IPS-NIHi11 (cell line): Measurements from ENCODE around the gene RBBP8NL.

ENCODE experiments used
- DNase-seq: peaks from one replicate; pipeline ENCODE4 v3.0.0; 2012; ENCODE audit warnings: mixed read lengths, low spot score

Gene RBBP8NL

GRCh38 chr20:62461157-62461556, 33.8 kb upstream of the RBBP8NL start:
- DNase-seq = no peak

GRCh38 chr20:62460678-62461077, 33.3 kb upstream of the RBBP8NL start:
- DNase-seq = no peak

- DNase-seq = no peak
Measured at GRCh38 chr20:62459488-62459887, 32.1 kb upstream of the RBBP8NL start.

- DNase-seq = no peak
Measured at GRCh38 chr20:62458275-62459251, 31.2 kb upstream of the RBBP8NL start.

GRCh38 chr20:62457831-62458230, 30.5 kb upstream of the RBBP8NL start:
- DNase-seq = no peak

GRCh38 chr20:62457098-62457497, 29.8 kb upstream of the RBBP8NL start:
- no peak for DNase-seq

GRCh38 chr20:62455929-62456328, 28.6 kb upstream of the RBBP8NL start:
- DNase-seq = no peak

- no peak for DNase-seq
Measured at GRCh38 chr20:62454904-62455636, 27.7 kb upstream of the RBBP8NL start.

- no peak for DNase-seq
Measured at GRCh38 chr20:62453186-62453808, 26.0 kb upstream of the RBBP8NL start.

GRCh38 chr20:62452475-62453095, 25.2 kb upstream of the RBBP8NL start:
- DNase-seq = no peak

GRCh38 chr20:62451970-62452369, 24.6 kb upstream of the RBBP8NL start:
- DNase-seq = no peak

- no peak for DNase-seq
Measured at GRCh38 chr20:62451156-62451767, 23.9 kb upstream of the RBBP8NL start.

- no peak for DNase-seq
Measured at GRCh38 chr20:62449951-62450691, 22.8 kb upstream of the RBBP8NL start.

- no peak for DNase-seq
Measured at GRCh38 chr20:62448788-62449187, 21.4 kb upstream of the RBBP8NL start.

- no peak for DNase-seq
Measured at GRCh38 chr20:62448038-62448437, 20.7 kb upstream of the RBBP8NL start.

- no peak for DNase-seq
Measured at GRCh38 chr20:62446888-62447869, 19.8 kb upstream of the RBBP8NL start.

- DNase-seq = no peak
Measured at GRCh38 chr20:62446481-62446880, 19.1 kb upstream of the RBBP8NL start.

- no peak for DNase-seq
Measured at GRCh38 chr20:62445553-62446340, 18.4 kb upstream of the RBBP8NL start.

- DNase-seq = no peak
Measured at GRCh38 chr20:62444286-62444685, 16.9 kb upstream of the RBBP8NL start.
